Measurements from ENCODE around the gene GRM4.

DNA sequence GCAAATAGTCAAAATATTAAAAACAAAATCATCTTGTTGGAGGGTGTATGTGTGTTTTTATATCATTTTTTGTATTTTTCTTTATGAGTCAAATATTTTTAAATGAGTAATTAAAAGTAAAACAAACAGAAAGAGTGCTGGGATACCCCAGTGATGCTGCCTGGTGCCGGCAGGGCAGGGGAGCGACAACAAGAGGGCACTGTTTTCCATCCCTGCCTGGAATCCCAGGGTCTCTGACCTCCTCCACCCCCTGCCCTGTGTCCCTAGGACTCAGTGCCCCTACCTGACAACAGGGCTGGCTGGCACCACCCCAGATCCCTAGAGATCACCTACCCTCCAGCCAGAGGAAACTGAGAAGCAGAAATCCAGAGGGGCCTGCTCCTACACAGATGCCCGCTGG, 48.9 kb upstream of the GRM4 start:
- TF ChIP-seq, protein P1, sequence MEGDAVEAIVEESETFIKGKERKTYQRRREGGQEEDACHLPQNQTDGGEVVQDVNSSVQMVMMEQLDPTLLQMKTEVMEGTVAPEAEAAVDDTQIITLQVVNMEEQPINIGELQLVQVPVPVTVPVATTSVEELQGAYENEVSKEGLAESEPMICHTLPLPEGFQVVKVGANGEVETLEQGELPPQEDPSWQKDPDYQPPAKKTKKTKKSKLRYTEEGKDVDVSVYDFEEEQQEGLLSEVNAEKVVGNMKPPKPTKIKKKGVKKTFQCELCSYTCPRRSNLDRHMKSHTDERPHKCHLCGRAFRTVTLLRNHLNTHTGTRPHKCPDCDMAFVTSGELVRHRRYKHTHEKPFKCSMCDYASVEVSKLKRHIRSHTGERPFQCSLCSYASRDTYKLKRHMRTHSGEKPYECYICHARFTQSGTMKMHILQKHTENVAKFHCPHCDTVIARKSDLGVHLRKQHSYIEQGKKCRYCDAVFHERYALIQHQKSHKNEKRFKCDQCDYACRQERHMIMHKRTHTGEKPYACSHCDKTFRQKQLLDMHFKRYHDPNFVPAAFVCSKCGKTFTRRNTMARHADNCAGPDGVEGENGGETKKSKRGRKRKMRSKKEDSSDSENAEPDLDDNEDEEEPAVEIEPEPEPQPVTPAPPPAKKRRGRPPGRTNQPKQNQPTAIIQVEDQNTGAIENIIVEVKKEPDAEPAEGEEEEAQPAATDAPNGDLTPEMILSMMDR (IDR thresholded peaks at IDR 0.05; ENCODE audit: low read length): no peak
- TF ChIP-seq EZH2 (optimal IDR thresholded peaks at IDR 0.05; ENCODE audit: low read depth, low read length): no peak
